OCI-LY7 (cell line): ENCODE measurements around the gene NPC1.

Experiments used
- CTCF ChIP-seq: fragments of 200-600 bp; sonication (generic); conservative IDR thresholded peaks from 2 replicates; pipeline ENCODE4 v1.5.1; 2014; ENCODE audit warnings: mild to moderate bottlenecking, antibody characterized with exemption, low read length, moderate library complexity, mixed read lengths
- EZH2phosphoT487 ChIP-seq: fragments of 200-600 bp; sonication (generic); IDR thresholded peaks from 2 replicates; pipeline ENCODE4 v1.6.1; 2018; ENCODE audit warnings: low read depth, borderline replicate concordance, mild to moderate bottlenecking, mixed run types, antibody characterized with exemption, low read length, moderate library complexity, mixed read lengths

- no peak for TF ChIP-seq CTCF
- no peak for TF ChIP-seq EZH2phosphoT487
Measured at GRCh38 chr18:23494992-23495391, 91.3 kb downstream of the NPC1 start.
